ENCODE data around the gene JTB.

JTB gene

DNA sequence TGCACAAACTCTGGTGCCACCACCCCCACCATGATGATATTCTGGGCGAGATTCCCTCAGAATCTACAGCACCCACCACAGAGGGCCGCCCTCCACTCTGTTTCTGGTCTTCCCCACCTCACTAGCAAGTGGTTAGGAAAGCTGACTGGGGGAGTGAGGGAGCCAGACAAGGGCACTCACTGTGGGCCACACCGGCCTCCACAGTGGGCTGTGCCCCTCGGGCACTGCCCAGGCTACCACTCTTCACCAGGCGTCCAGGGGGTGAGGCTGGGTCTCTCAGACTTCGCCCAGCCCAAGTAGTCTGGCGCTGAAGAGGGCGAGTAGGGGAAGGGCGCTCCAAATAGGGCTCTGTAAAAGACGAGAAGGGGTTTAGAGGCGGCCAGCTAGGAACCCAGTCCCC lies 43.5 kb downstream of the JTB start:
- H3K27me3 ChIP-seq (ENCODE audit: control insufficient read depth, low read length): no peaks in the 10 kb centered on the region
- TF ChIP-seq, protein P1, sequence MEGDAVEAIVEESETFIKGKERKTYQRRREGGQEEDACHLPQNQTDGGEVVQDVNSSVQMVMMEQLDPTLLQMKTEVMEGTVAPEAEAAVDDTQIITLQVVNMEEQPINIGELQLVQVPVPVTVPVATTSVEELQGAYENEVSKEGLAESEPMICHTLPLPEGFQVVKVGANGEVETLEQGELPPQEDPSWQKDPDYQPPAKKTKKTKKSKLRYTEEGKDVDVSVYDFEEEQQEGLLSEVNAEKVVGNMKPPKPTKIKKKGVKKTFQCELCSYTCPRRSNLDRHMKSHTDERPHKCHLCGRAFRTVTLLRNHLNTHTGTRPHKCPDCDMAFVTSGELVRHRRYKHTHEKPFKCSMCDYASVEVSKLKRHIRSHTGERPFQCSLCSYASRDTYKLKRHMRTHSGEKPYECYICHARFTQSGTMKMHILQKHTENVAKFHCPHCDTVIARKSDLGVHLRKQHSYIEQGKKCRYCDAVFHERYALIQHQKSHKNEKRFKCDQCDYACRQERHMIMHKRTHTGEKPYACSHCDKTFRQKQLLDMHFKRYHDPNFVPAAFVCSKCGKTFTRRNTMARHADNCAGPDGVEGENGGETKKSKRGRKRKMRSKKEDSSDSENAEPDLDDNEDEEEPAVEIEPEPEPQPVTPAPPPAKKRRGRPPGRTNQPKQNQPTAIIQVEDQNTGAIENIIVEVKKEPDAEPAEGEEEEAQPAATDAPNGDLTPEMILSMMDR (IDR thresholded peaks at IDR 0.05; ENCODE audit: low read depth, low read length, poor library complexity, severe bottlenecking): no peak
- TF ChIP-seq EZH2phosphoT487 (IDR thresholded peaks at IDR 0.05; ENCODE audit: borderline replicate concordance, low read length): no peak
- no peaks in the 10 kb centered on the region for H3K9me2 ChIP-seq (replicated peaks; ENCODE audit: control insufficient read depth, low read length)
- H3K4me3 ChIP-seq (ENCODE audit: low read length): no peak overlapping the region
- no peak overlapping the region for H3K4me2 ChIP-seq (ENCODE audit: low read length)
- H3K27ac ChIP-seq (ENCODE audit: low read depth, low read length): no peak overlapping the region
- peaks cover 12% of the 10 kb centered on the region for H3K4me1 ChIP-seq (ENCODE audit: control insufficient read depth, low read length)
- H3F3A ChIP-seq (ENCODE audit: control insufficient read depth, insufficient read depth): no peaks in the 10 kb centered on the region
- H3K9me3 ChIP-seq (ENCODE audit: control insufficient read depth, insufficient read depth, low read length): no peaks in the 10 kb centered on the region
- no peaks in the 10 kb centered on the region for H3K79me2 ChIP-seq (ENCODE audit: control insufficient read depth, low read length)
- peaks cover 83% of the 10 kb centered on the region for H3K36me3 ChIP-seq (ENCODE audit: control insufficient read depth, low read length)
- no peaks in the 10 kb centered on the region for H4K20me1 ChIP-seq (ENCODE audit: control insufficient read depth, insufficient read depth, low read depth, low read length)

- Histone ChIP-seq H3K9me3 (ENCODE audit: control insufficient read depth, insufficient read depth, low read length) (no peaks in the 10 kb centered on the region), H3K27ac (ENCODE audit: low read depth, low read length) (no peak overlapping the region), H3K4me1 (ENCODE audit: control insufficient read depth, low read length) (peaks cover 18% of the 10 kb centered on the region), H3K9me2 (replicated peaks; ENCODE audit: control insufficient read depth, low read length) (no peaks in the 10 kb centered on the region), H3K36me3 (ENCODE audit: control insufficient read depth, low read length) (peaks cover 83% of the 10 kb centered on the region), H3K79me2 (ENCODE audit: control insufficient read depth, low read length) (no peaks in the 10 kb centered on the region), H3K4me2 (ENCODE audit: low read length) (no peak overlapping the region), H3K4me3 (ENCODE audit: low read length) (no peak overlapping the region), H4K20me1 (ENCODE audit: control insufficient read depth, insufficient read depth, low read depth, low read length) (no peaks in the 10 kb centered on the region), H3K27me3 (ENCODE audit: control insufficient read depth, low read length) (no peaks in the 10 kb centered on the region), H3F3A (ENCODE audit: control insufficient read depth, insufficient read depth) (peaks cover 3% of the 10 kb centered on the region)
- TF ChIP-seq, protein P1 (IDR thresholded peaks at IDR 0.05; ENCODE audit: low read depth, low read length, poor library complexity, severe bottlenecking): no peak
- TF ChIP-seq EZH2phosphoT487 (IDR thresholded peaks at IDR 0.05; ENCODE audit: borderline replicate concordance, low read length): no peak
Observed at GRCh38 chr1:153933430-153933829, 44.0 kb downstream of the JTB start.

GRCh38 chr1:153932156-153933131 lies 45.0 kb downstream of the JTB start:
- Histone ChIP-seq H3K36me3 (ENCODE audit: control insufficient read depth, low read length) (peaks cover 76% of the 10 kb centered on the region), H3K79me2 (ENCODE audit: control insufficient read depth, low read length) (no peaks in the 10 kb centered on the region), H3K4me3 (ENCODE audit: low read length) (no peak overlapping the region), H3K27me3 (ENCODE audit: control insufficient read depth, low read length) (no peaks in the 10 kb centered on the region), H3K4me1 (ENCODE audit: control insufficient read depth, low read length) (peaks cover 24% of the 10 kb centered on the region), H3K27ac (ENCODE audit: low read depth, low read length) (no peak overlapping the region), H3K9me3 (ENCODE audit: control insufficient read depth, insufficient read depth, low read length) (no peaks in the 10 kb centered on the region), H3F3A (ENCODE audit: control insufficient read depth, insufficient read depth) (peaks cover 12% of the 10 kb centered on the region), H4K20me1 (ENCODE audit: control insufficient read depth, insufficient read depth, low read depth, low read length) (no peaks in the 10 kb centered on the region), H3K4me2 (ENCODE audit: low read length) (no peak overlapping the region), H3K9me2 (replicated peaks; ENCODE audit: control insufficient read depth, low read length) (no peaks in the 10 kb centered on the region)
- TF ChIP-seq, protein P1 (IDR thresholded peaks at IDR 0.05; ENCODE audit: low read depth, low read length, poor library complexity, severe bottlenecking): no peak
- TF ChIP-seq EZH2phosphoT487 (IDR thresholded peaks at IDR 0.05; ENCODE audit: borderline replicate concordance, low read length): no peak

All from DOHH2 (cell line).